CD4-positive, CD25-positive, alpha-beta regulatory T cell (primary cell): ENCODE data around the gene LHPP. TPM values are rescaled to one million over a fixed set of nuclear protein-coding genes. Genes with fewer than 3 reads are reported as not detected.

Experiments used
- ATAC-seq, 2 donors: fragments of 150-1000 bp; cut with Tn5 transposase; one replicate each; pipeline ENCODE4 v1.10.0; 2021; ENCODE audit warnings: low read depth in 2 of 2, moderate number of reproducible peaks in 2 of 2, moderate library complexity in 1 of 2
- DNase-seq, 3 donors: peaks; one replicate each; pipeline versions ENCODE4 v3.0.0 to v3.0.0-alpha.2; 2012 to 2022; ENCODE audit warnings: mixed read lengths in 1 of 3
- H3K27ac ChIP-seq: one replicate; pipeline ENCODE4 v1.7.0; 2013; ENCODE audit warnings: mild to moderate bottlenecking, low read length; ENCODE audit not compliant: insufficient read depth, poor library complexity, severe bottlenecking
- H3K27me3 ChIP-seq: one replicate; pipeline ENCODE4 v1.7.0; 2013; ENCODE audit warnings: low read length; ENCODE audit not compliant: control insufficient read depth, insufficient read depth
- H3K36me3 ChIP-seq: one replicate; pipeline ENCODE4 v1.7.0; 2013; ENCODE audit warnings: mild to moderate bottlenecking, low read length, moderate library complexity; ENCODE audit not compliant: control insufficient read depth, insufficient read depth
- H3K4me1 ChIP-seq: 2 replicates; pipeline ENCODE4 v1.7.0; 2013; ENCODE audit warnings: mild to moderate bottlenecking, low read length; ENCODE audit not compliant: insufficient read depth, control insufficient read depth, poor library complexity, severe bottlenecking
- H3K4me3 ChIP-seq: one replicate; pipeline ENCODE4 v1.7.0; 2013; ENCODE audit warnings: low read depth, mild to moderate bottlenecking, low read length, moderate library complexity
- H3K9me3 ChIP-seq, 2 experiments: 1 replicate in 1 of 2; 2 replicates in 1 of 2; pipeline ENCODE4 v1.7.0; 2013; ENCODE audit warnings: low read length in 2 of 2, mild to moderate bottlenecking in 1 of 2, moderate library complexity in 1 of 2; ENCODE audit not compliant: control insufficient read depth in 2 of 2
- H3K27ac Mint-ChIP-seq, 3 donors: one replicate each; pipeline ENCODE4 v1.8.0; 2020 to 2022; ENCODE audit warnings: mild to moderate bottlenecking in 3 of 3, mixed read lengths in 3 of 3, moderate library complexity in 2 of 3
- H3K27me3 Mint-ChIP-seq: one replicate; pipeline ENCODE4 v1.8.0; 2022; ENCODE audit warnings: mild to moderate bottlenecking, mixed read lengths
- H3K36me3 Mint-ChIP-seq: one replicate; pipeline ENCODE4 v1.8.0; 2020; ENCODE audit warnings: mixed read lengths
- H3K4me1 Mint-ChIP-seq, 4 donors: one replicate each; pipeline ENCODE4 v1.8.0; 2020 to 2022; ENCODE audit warnings: mixed read lengths in 4 of 4, mild to moderate bottlenecking in 1 of 4
- H3K4me3 Mint-ChIP-seq, 4 donors: one replicate each; pipeline ENCODE4 v1.8.0; 2020 to 2022; ENCODE audit warnings: mild to moderate bottlenecking in 4 of 4, mixed read lengths in 4 of 4, moderate library complexity in 3 of 4
- H3K9me3 Mint-ChIP-seq, 7 donors: one replicate each; pipeline ENCODE4 v1.8.0; 2020 to 2022; ENCODE audit warnings: mixed read lengths in 7 of 7, mild to moderate bottlenecking in 3 of 7, moderate library complexity in 2 of 7
- polyA plus RNA-seq, 4 donors: library from polyadenylated mRNA; unstranded; fragments of 300-500 nt; fragmentation: Illumina TruSeq; gene quantifications; one replicate each; pipeline ENCODE4 v1.2.3, GENCODE V29; 2021
- total RNA-seq: library from RNA; stranded (reverse); gene quantifications from one replicate; pipeline ENCODE4 v1.2.3, GENCODE V29; 2022

LHPP gene
- total and polyA plus RNA-seq, 5 donors from 2014 or later: 20.1 to 29.2 (median 25.0) TPM

GRCh38 chr10:124573726-124574455, 112.3 kb downstream of the LHPP start:
- Mint-ChIP-seq H3K27me3 (no peaks in the 10 kb centered on the region), H3K4me3 (no peak overlapping the region), H3K4me1 (no peaks in the 10 kb centered on the region), H3K9me3 (no peaks in the 10 kb centered on the region), H3K27ac (no peak overlapping the region), H3K36me3 (peaks cover 3% of the 10 kb centered on the region)
- Histone ChIP-seq H3K27me3 (no peaks in the 10 kb centered on the region), H3K27ac (no peak overlapping the region), H3K36me3 (no peaks in the 10 kb centered on the region), H3K4me3 (no peak overlapping the region), H3K9me3 (no peaks in the 10 kb centered on the region), H3K4me1 (no peaks in the 10 kb centered on the region)
- DNase-seq (no peak), ATAC-seq (no peak)

- H3K27ac ChIP-seq: no peak overlapping the region
- H3K27me3 ChIP-seq: no peaks in the 10 kb centered on the region
- no peaks in the 10 kb centered on the region for H3K9me3 Mint-ChIP-seq
- H3K4me1 ChIP-seq: no peaks in the 10 kb centered on the region
- no peak overlapping the region for H3K27ac Mint-ChIP-seq
- H3K9me3 ChIP-seq: no peaks in the 10 kb centered on the region
- no peak for DNase-seq
- no peaks in the 10 kb centered on the region for H3K27me3 Mint-ChIP-seq
- no peaks in the 10 kb centered on the region for H3K36me3 ChIP-seq
- H3K36me3 Mint-ChIP-seq: peaks cover 3% of the 10 kb centered on the region
- H3K4me3 ChIP-seq: no peak overlapping the region
- no peak for ATAC-seq
- no peaks in the 10 kb centered on the region for H3K4me1 Mint-ChIP-seq
- peak overlapping the region in 1 of 4 donors; percentile 10 for H3K4me3 Mint-ChIP-seq
These were observed 112.9 kb downstream of the LHPP start for GRCh38 chr10:124574456-124575070.

- no peak overlapping the region for H3K4me3 Mint-ChIP-seq
- DNase-seq: no peak
These were observed 113.7 kb downstream of the LHPP start for GRCh38 chr10:124575107-124576035.

GRCh38 chr10:124576526-124577420, 115.2 kb downstream of the LHPP start:
- H3K27ac ChIP-seq: no peak overlapping the region
- ATAC-seq (no peak), DNase-seq (no peak)
- no peaks in the 10 kb centered on the region for H3K9me3 ChIP-seq
- no peak overlapping the region for H3K4me3 ChIP-seq
- Mint-ChIP-seq H3K27ac (no peak overlapping the region), H3K9me3 (peaks cover 0 to 7% (median 1%) of the 10 kb centered on the region in 7 donors), H3K4me3 (no peak overlapping the region), H3K27me3 (no peaks in the 10 kb centered on the region), H3K4me1 (no peaks in the 10 kb centered on the region), H3K36me3 (peaks cover 5% of the 10 kb centered on the region)
- H3K36me3 ChIP-seq: no peaks in the 10 kb centered on the region
- H3K27me3 ChIP-seq: no peaks in the 10 kb centered on the region
- H3K4me1 ChIP-seq: no peaks in the 10 kb centered on the region

More at GRCh38 chr10:124575107-124576035, 113.7 kb downstream of the LHPP start:
- Histone ChIP-seq H3K27ac (no peak overlapping the region), H3K27me3 (no peaks in the 10 kb centered on the region), H3K9me3 (no peaks in the 10 kb centered on the region), H3K36me3 (no peaks in the 10 kb centered on the region), H3K4me3 (no peak overlapping the region), H3K4me1 (no peaks in the 10 kb centered on the region)
- H3K4me1 Mint-ChIP-seq: no peaks in the 10 kb centered on the region
- H3K27ac Mint-ChIP-seq: peak overlapping the region in 1 of 3 donors; percentile 91
- H3K36me3 Mint-ChIP-seq: peaks cover 8% of the 10 kb centered on the region
- ATAC-seq: no peak
- peaks cover 0 to 6% (median 1%) of the 10 kb centered on the region in 7 donors for H3K9me3 Mint-ChIP-seq
- H3K27me3 Mint-ChIP-seq: no peaks in the 10 kb centered on the region

GRCh38 chr10:124577651-124578050, 116.0 kb downstream of the LHPP start:
- H3K36me3 ChIP-seq: no peaks in the 10 kb centered on the region
- DNase-seq (no peak), ATAC-seq (no peak)
- Mint-ChIP-seq H3K36me3 (peaks cover 10% of the 10 kb centered on the region), H3K4me3 (no peak overlapping the region), H3K4me1 (peaks cover 0 to 5% (median 0%) of the 10 kb centered on the region in 4 donors), H3K9me3 (peaks cover 0 to 7% (median 2%) of the 10 kb centered on the region in 7 donors), H3K27me3 (no peaks in the 10 kb centered on the region), H3K27ac (peak overlapping the region in 2 of 3 donors; percentile 78)
- H3K4me3 ChIP-seq: no peak overlapping the region
- no peak overlapping the region for H3K27ac ChIP-seq
- no peaks in the 10 kb centered on the region for H3K9me3 ChIP-seq
- no peaks in the 10 kb centered on the region for H3K27me3 ChIP-seq
- H3K4me1 ChIP-seq: no peaks in the 10 kb centered on the region

GRCh38 chr10:124578231-124579010, 116.8 kb downstream of the LHPP start:
- no peaks in the 10 kb centered on the region for H3K27me3 Mint-ChIP-seq
- H3K9me3 Mint-ChIP-seq: peaks cover 0 to 7% (median 2%) of the 10 kb centered on the region in 7 donors
- H3K36me3 Mint-ChIP-seq: peaks cover 10% of the 10 kb centered on the region
- Histone ChIP-seq H3K4me3 (no peak overlapping the region), H3K36me3 (no peaks in the 10 kb centered on the region), H3K27ac (no peak overlapping the region), H3K9me3 (no peaks in the 10 kb centered on the region), H3K27me3 (no peaks in the 10 kb centered on the region), H3K4me1 (no peaks in the 10 kb centered on the region)
- no peak for DNase-seq
- no peak for ATAC-seq
- H3K4me1 Mint-ChIP-seq: peaks cover 0 to 6% (median 0%) of the 10 kb centered on the region in 4 donors
- H3K4me3 Mint-ChIP-seq: no peak overlapping the region
- H3K27ac Mint-ChIP-seq: peak overlapping the region; percentile 73 to 78 (median 78)
